GM12878 (cell line): ENCODE data around the gene NSL1. TPM values are rescaled to one million over a fixed set of nuclear protein-coding genes. Genes with fewer than 3 reads are reported as not detected.

Source experiments
- ATAC-seq: fragments of 200-7000 bp; cut with Tn5 transposase; 3 replicates; pipeline ENCODE4 v1.9.1; 2020; ENCODE audit warnings: mild to moderate bottlenecking, moderate library complexity
- BruUV-seq: library from RNA; stranded (reverse); fragments of 400-500 nt; replicated peaks from 2 replicates; lab custom pipeline; 2021; lab: Mats Ljungman, UMichigan
- CTCF ChIA-PET: fragments of 300-600 bp; sonication (Branson Sonifier 250); formaldehyde crosslinking; extraction: SDS; loops from one replicate; lab custom pipeline; 2021; ENCODE audit warnings: inconsistent platforms; lab: Yijun Ruan, JAX
- POLR2A ChIA-PET: fragments of 350-600 bp; formaldehyde crosslinking; extraction: SDS; loops from one replicate; lab custom pipeline; 2021; ENCODE audit warnings: inconsistent platforms; lab: Charles Lee
- RAD21 ChIA-PET: fragments of 300-600 bp; sonication (Branson Sonifier 250); formaldehyde crosslinking; loops from one replicate; lab custom pipeline; 2023; ENCODE audit warnings: antibody characterized with exemption; ENCODE audit not compliant: unreplicated experiment; lab: Charles Lee
- SMC1A ChIA-PET: fragments of 300-600 bp; sonication (Branson Sonifier 250); formaldehyde crosslinking; loops from one replicate; lab custom pipeline; 2023; ENCODE audit not compliant: unreplicated experiment, uncharacterized antibody; lab: Charles Lee
- DNase-seq: peaks from one replicate; pipeline ENCODE4 v3.0.0-alpha.2; 2011; ENCODE audit warnings: low read depth, low spot score
- FAIRE-seq: peaks from 3 replicates; lab custom pipeline; 2011; peaks lifted over from hg19 to GRCh38; lab: Jason Lieb, UNC
- H2AFZ ChIP-seq: 2 replicates; pipeline ENCODE4 v1.6.0; 2011; ENCODE audit warnings: low read depth, low read length, control low read depth; ENCODE audit not compliant: control insufficient read depth
- H3K27ac ChIP-seq: 2 replicates; pipeline ENCODE4 v1.5.1; 2011; ENCODE audit warnings: control low read depth; ENCODE audit not compliant: control insufficient read depth, insufficient read depth
- H3K27me3 ChIP-seq, 2 experiments: replicated peaks in 1 of 2; 2 replicates each; pipeline versions ENCODE4 v1.6.0 to v1.6.1; 2011; ENCODE audit warnings: low read length in 1 of 2; ENCODE audit not compliant: control insufficient read depth in 2 of 2, insufficient read depth in 2 of 2
- H3K36me3 ChIP-seq, 2 experiments: 2 replicates each; pipeline ENCODE4 v1.5.1; 2011; ENCODE audit warnings: low read length in 1 of 2; ENCODE audit not compliant: control insufficient read depth in 2 of 2, insufficient read depth in 2 of 2
- H3K4me1 ChIP-seq: 2 replicates; pipeline ENCODE4 v1.6.1; 2011; ENCODE audit warnings: mild to moderate bottlenecking, low read length, moderate library complexity, mixed read lengths; ENCODE audit not compliant: control insufficient read depth, insufficient read depth
- H3K4me2 ChIP-seq: 2 replicates; pipeline ENCODE4 v1.6.0; 2011; ENCODE audit warnings: control low read depth; ENCODE audit not compliant: control insufficient read depth, insufficient read depth
- H3K4me3 ChIP-seq: fragments of 200-600 bp; sonication (generic); 2 replicates; pipeline ENCODE4 v1.5.1; 2016
- H3K79me2 ChIP-seq: 2 replicates; pipeline ENCODE4 v1.6.0; 2011; ENCODE audit warnings: low read length; ENCODE audit not compliant: control insufficient read depth, insufficient read depth
- H3K9ac ChIP-seq: 2 replicates; pipeline ENCODE4 v1.8.0; 2011; ENCODE audit warnings: low read length, control low read depth, mixed read lengths; ENCODE audit not compliant: control insufficient read depth, insufficient read depth
- H3K9me3 ChIP-seq: replicated peaks from 3 replicates; pipeline ENCODE4 v1.5.1; 2011; ENCODE audit warnings: mild to moderate bottlenecking, low read length; ENCODE audit not compliant: control insufficient read depth, insufficient read depth
- H4K20me1 ChIP-seq: 2 replicates; pipeline ENCODE4 v1.6.0; 2011; ENCODE audit not compliant: control insufficient read depth, insufficient read depth
- ATF7 ChIP-seq: fragments of 450-650 bp; IDR thresholded peaks from 2 replicates; pipeline ENCODE4 v1.6.1; 2016; ENCODE audit warnings: low read depth, mild to moderate bottlenecking
- CUX1 ChIP-seq: IDR thresholded peaks from 2 replicates; pipeline ENCODE4 v1.6.1; 2012; ENCODE audit warnings: improper control_type of control experiment, low read depth, low read length; ENCODE audit not compliant: insufficient replicate concordance
- HCFC1 ChIP-seq: fragments of 150-350 bp; IDR thresholded peaks from 2 replicates; pipeline ENCODE4 v1.6.1; 2014; ENCODE audit warnings: low read length
- KDM1A ChIP-seq: fragments of 200-600 bp; sonication (generic); IDR thresholded peaks from 2 replicates; pipeline ENCODE4 v1.6.1; 2016; ENCODE audit warnings: borderline replicate concordance
- KLF5 ChIP-seq: fragments of 450-650 bp; IDR thresholded peaks from 2 replicates; pipeline ENCODE4 v1.6.1; 2014; ENCODE audit warnings: mild to moderate bottlenecking; ENCODE audit not compliant: partially characterized antibody
- LARP7 ChIP-seq: fragments of 450-650 bp; IDR thresholded peaks from 2 replicates; pipeline ENCODE4 v1.6.1; 2017; ENCODE audit warnings: mild to moderate bottlenecking
- POLR2A ChIP-seq: IDR thresholded peaks from 2 replicates; pipeline ENCODE4 v1.6.1; 2011; ENCODE audit warnings: low read depth, mild to moderate bottlenecking, low read length
- SMAD1 ChIP-seq: fragments of 450-650 bp; IDR thresholded peaks from 2 replicates; pipeline ENCODE4 v1.6.1; 2018; ENCODE audit warnings: mild to moderate bottlenecking, low read depth; ENCODE audit not compliant: partially characterized antibody
- SMC3 ChIP-seq: IDR thresholded peaks from 2 replicates; pipeline ENCODE4 v1.6.1; 2011; ENCODE audit warnings: low read length, improper control_type of control experiment, borderline replicate concordance
- SP1 ChIP-seq: IDR thresholded peaks from one replicate; pipeline ENCODE4 v1.6.1; 2011; ENCODE audit warnings: low read depth, low read length
- SREBF1 ChIP-seq: IDR thresholded peaks from 2 replicates; pipeline ENCODE4 v1.6.1; 2012; ENCODE audit warnings: mild to moderate bottlenecking, low read length
- ZNF24 ChIP-seq: fragments of 450-650 bp; IDR thresholded peaks from 2 replicates; pipeline ENCODE4 v1.6.1; 2017; ENCODE audit warnings: antibody characterized with exemption, mild to moderate bottlenecking
- WGBS: methylation state at CpG from one replicate; pipeline ENCODE4 v1.1.6; 2016; ENCODE audit warnings: low lambda C conversion rate; ENCODE audit not compliant: insufficient replicate concordance, insufficient coverage; ENCODE audit errors: missing lambda C conversion rate; 5-methylcytosine and 5-hydroxymethylcytosine counted together
- in situ Hi-C: fragments of 300-500 bp; cut with MboI; formaldehyde crosslinking; loops from 9 replicates; pipeline ENCODE4 v1.14.3; 2018; ENCODE audit warnings: mixed read lengths
- intact Hi-C: fragments of 100-400 bp; cut with micrococcal nuclease; formaldehyde crosslinking; loops from one replicate; pipeline ENCODE4 v1.14.2; 2022; ENCODE audit not compliant: unreplicated experiment
- polyA plus RNA-seq, 11 experiments: library from polyadenylated mRNA; depleted of rRNA in 4 of 11; unstranded in 6 of 11; stranded (reverse) in 5 of 11; fragments of >200 nt; fragmentation: Nextera tagmentation in 4 of 11; fragmentation: Illumina TruSeq in 1 of 11; extraction: Ambion mirVana in 4 of 11; extraction: Trizol in 1 of 11; gene quantifications; 1 replicate in 1 of 11; 2 replicates in 10 of 11; pipeline versions ENCODE4 v1.2.1 to v1.2.3, GENCODE V29; 2011 to 2016; ENCODE audit warnings: inconsistent platforms in 2 of 11, missing spikeins in 2 of 11, low read depth in 1 of 11
- total RNA-seq, 4 experiments: library from RNA; depleted of rRNA in 3 of 4; stranded (reverse); fragments of >200 nt in 3 of 4; fragmentation: Illumina TruSeq in 1 of 4; extraction: Trizol in 1 of 4; gene quantifications; 2 replicates each; pipeline versions ENCODE4 v1.2.1 to v1.2.3, GENCODE V29; 2013 to 2021
- TF ChIP-seq, protein P1 (sequence below): fragments of 450-650 bp; IDR thresholded peaks from 2 replicates; pipeline ENCODE4 v1.6.1; 2017; ENCODE audit warnings: antibody characterized with exemption, mild to moderate bottlenecking, moderate library complexity
- TF ChIP-seq, protein P2 (sequence below): IDR thresholded peaks from 2 replicates; pipeline ENCODE4 v1.6.1; 2011; ENCODE audit warnings: low read depth, low read length, improper control_type of control experiment, borderline replicate concordance
- TF ChIP-seq, protein P3 (sequence below): IDR thresholded peaks from 2 replicates; pipeline ENCODE4 v1.6.1; 2011; ENCODE audit warnings: borderline replicate concordance, low read depth, mild to moderate bottlenecking, moderate library complexity, low read length; ENCODE audit not compliant: insufficient read depth, poor library complexity, severe bottlenecking

Gene NSL1
- total and polyA plus RNA-seq, 10 of the 15 experiments (the other 5 are each of a cell fraction or from before 2014, with no cell fraction given): 36.7 to 74.2 (median 46.4) TPM

GRCh38 chr1:212683357-212683722, 108.2 kb downstream of the NSL1 start:
- Histone ChIP-seq H3K9ac (peak overlapping the region; percentile 61), H3K4me3 (peak overlapping the region; percentile 33; the same call in 1 of the 2 replicates), H2AFZ (peak overlapping the region; percentile 57), H3K27ac (peak overlapping the region; percentile 90), H3K27me3 (no peaks in the 10 kb centered on the region), H3K36me3 (no peaks in the 10 kb centered on the region; a peak in 1 of 4 replicates), H3K4me1 (peaks cover 62% of the 10 kb centered on the region), H3K79me2 (no peaks in the 10 kb centered on the region), H4K20me1 (no peaks in the 10 kb centered on the region), H3K9me3 (no peaks in the 10 kb centered on the region), H3K4me2 (peak overlapping the region; percentile 77)
- 2% methylated on average over 7 of the region's 7 CpGs for WGBS
- ATAC-seq (peak; percentile 79), DNase-seq (peak; percentile 81), FAIRE-seq (peak; percentile 75)
- RAD21 ChIA-PET: interaction anchor here (1.1 to 1.6 kb wide), 5 partner anchors 14 to 227 kb away, joined by 3 to 7 read pairs (median 5); no protein-coding TSS in a partner anchor
- SMC1A ChIA-PET: interaction anchor here (0.6 to 2.1 kb wide), 9 partner anchors 10 to 136 kb away, joined by 3 to 12 read pairs (median 5); partner anchors contain the start of gene BATF3
- POLR2A ChIA-PET: no interaction called here
- no TSS peak for BruUV-seq
- CTCF ChIA-PET: interaction anchor here (1.2 to 1.9 kb wide), 6 partner anchors 10 to 228 kb away, joined by 3 to 13 read pairs (median 8); partner anchors contain the start of gene BATF3
- in situ Hi-C loops (no loop called here), intact Hi-C loops (loop anchor here (1.0 kb wide), 1 partner anchor 15 kb away; no protein-coding TSS in a partner anchor)
- TF ChIP-seq, protein P1, sequence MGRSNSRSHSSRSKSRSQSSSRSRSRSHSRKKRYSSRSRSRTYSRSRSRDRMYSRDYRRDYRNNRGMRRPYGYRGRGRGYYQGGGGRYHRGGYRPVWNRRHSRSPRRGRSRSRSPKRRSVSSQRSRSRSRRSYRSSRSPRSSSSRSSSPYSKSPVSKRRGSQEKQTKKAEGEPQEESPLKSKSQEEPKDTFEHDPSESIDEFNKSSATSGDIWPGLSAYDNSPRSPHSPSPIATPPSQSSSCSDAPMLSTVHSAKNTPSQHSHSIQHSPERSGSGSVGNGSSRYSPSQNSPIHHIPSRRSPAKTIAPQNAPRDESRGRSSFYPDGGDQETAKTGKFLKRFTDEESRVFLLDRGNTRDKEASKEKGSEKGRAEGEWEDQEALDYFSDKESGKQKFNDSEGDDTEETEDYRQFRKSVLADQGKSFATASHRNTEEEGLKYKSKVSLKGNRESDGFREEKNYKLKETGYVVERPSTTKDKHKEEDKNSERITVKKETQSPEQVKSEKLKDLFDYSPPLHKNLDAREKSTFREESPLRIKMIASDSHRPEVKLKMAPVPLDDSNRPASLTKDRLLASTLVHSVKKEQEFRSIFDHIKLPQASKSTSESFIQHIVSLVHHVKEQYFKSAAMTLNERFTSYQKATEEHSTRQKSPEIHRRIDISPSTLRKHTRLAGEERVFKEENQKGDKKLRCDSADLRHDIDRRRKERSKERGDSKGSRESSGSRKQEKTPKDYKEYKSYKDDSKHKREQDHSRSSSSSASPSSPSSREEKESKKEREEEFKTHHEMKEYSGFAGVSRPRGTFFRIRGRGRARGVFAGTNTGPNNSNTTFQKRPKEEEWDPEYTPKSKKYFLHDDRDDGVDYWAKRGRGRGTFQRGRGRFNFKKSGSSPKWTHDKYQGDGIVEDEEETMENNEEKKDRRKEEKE: no peak
- no peak for TF ChIP-seq LARP7
- no peak for TF ChIP-seq ZNF24
- peak; percentile 76 for TF ChIP-seq ATF7
- no peak for TF ChIP-seq HCFC1
- peak; percentile 80 for TF ChIP-seq POLR2A
- TF ChIP-seq, protein P2, sequence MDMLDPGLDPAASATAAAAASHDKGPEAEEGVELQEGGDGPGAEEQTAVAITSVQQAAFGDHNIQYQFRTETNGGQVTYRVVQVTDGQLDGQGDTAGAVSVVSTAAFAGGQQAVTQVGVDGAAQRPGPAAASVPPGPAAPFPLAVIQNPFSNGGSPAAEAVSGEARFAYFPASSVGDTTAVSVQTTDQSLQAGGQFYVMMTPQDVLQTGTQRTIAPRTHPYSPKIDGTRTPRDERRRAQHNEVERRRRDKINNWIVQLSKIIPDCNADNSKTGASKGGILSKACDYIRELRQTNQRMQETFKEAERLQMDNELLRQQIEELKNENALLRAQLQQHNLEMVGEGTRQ: no peak
- TF ChIP-seq SP1: peak; percentile 25
- TF ChIP-seq KDM1A: no peak
- no peak for TF ChIP-seq SREBF1
- peak; percentile 43 for TF ChIP-seq KLF5
- peak; percentile 10; the same call in 1 of the 2 replicates for TF ChIP-seq SMC3
- TF ChIP-seq CUX1: no peak
- TF ChIP-seq, protein P3, sequence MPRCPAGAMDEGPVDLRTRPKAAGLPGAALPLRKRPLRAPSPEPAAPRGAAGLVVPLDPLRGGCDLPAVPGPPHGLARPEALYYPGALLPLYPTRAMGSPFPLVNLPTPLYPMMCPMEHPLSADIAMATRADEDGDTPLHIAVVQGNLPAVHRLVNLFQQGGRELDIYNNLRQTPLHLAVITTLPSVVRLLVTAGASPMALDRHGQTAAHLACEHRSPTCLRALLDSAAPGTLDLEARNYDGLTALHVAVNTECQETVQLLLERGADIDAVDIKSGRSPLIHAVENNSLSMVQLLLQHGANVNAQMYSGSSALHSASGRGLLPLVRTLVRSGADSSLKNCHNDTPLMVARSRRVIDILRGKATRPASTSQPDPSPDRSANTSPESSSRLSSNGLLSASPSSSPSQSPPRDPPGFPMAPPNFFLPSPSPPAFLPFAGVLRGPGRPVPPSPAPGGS: peak; percentile 13
- TF ChIP-seq SMAD1: no peak
